ENCODE results near the gene ZNF106.

Gene ZNF106

GRCh38 chr15:42474827-42475226, 16.1 kb downstream of the ZNF106 start:
- DNase-seq (ENCODE audit: low read depth in 2 of 2) = no peak

DNA sequence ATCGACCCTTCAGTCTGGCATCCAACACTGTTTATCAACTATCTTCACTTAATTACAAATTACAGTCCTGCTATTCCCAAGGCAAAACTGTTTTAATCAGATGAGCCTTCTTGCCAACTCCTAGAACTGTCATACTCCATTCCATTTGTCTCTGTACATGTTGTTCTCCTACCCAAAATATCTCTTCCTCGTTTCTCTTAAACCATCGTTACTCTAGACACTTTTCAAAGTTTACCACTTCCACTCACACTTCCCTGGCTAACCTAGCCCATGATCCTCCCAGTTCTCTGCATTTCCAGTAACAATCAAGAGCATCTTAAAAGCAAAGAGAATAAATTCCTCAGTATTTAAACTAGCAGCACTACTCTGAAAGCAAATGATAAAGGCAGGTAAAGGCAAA, 19.9 kb downstream of the ZNF106 start:
- no peak for DNase-seq (ENCODE audit: low read depth in 2 of 2)

- DNase-seq (ENCODE audit: low read depth in 2 of 2) = no peak
Observed at GRCh38 chr15:42465520-42466259, 25.3 kb downstream of the ZNF106 start.

DNA sequence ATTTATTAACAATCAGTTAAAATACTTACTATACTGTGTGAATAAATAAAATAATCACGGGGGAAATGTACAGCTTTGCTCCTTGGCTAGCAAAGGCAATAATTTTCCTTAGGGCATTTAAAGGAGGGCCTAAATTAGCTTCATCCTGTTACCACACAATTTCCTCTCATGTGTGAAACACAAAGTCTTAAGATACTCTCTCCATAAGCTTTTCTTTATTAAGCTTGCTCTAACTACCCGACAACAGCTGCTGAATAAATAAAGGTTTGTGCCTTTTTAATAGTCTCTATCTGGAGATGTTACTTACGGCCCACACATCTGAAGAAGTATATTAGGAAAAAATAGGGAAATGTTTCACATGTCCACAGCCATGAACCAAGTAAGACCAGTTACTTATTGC, 29.7 kb downstream of the ZNF106 start:
- DNase-seq (ENCODE audit: low read depth in 2 of 2) = no peak

- no peak for DNase-seq (ENCODE audit: low read depth in 2 of 2)
Observed at GRCh38 chr15:42457445-42458442, 33.2 kb downstream of the ZNF106 start.

DNA sequence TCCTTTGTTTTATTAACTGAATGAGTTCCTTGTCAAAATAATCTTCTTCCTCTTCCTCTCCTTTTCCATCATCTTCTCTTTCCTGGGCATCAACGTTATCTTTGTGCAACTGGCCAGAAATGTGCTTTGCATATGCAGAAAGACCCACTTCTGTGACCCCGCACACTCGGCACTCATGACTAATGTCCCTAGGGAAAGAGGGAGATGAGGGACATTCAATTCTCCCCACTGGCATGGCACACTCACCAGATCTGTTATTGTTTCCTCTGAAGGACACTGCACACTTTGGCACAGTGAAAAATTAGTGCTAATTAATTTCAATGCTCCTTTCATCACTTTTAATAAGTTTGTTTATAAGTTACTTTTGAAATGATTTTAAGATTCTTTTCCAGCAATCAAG, 34.0 kb downstream of the ZNF106 start:
- DNase-seq (ENCODE audit: low read depth in 2 of 2) = no peak

DNA sequence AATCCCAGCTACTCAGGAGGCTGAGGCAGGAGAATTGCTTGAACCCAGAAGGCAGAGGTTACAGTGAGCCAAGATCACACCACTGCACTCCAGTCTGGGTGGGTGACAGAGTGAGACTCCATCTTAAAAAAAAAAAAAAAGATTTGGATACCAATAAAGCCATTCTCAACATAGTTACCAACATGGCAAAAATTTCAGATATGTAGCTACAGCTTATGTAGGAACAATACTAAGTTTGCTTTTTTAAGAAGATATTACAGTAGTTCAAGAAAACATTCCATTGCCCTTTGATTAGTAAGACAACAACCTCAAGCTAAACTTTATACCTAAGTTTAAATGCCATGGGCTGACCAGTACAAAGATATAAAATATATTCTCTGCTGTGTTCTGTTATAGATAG, 34.4 kb downstream of the ZNF106 start:
- DNase-seq (ENCODE audit: low read depth in 2 of 2) = no peak

DNA sequence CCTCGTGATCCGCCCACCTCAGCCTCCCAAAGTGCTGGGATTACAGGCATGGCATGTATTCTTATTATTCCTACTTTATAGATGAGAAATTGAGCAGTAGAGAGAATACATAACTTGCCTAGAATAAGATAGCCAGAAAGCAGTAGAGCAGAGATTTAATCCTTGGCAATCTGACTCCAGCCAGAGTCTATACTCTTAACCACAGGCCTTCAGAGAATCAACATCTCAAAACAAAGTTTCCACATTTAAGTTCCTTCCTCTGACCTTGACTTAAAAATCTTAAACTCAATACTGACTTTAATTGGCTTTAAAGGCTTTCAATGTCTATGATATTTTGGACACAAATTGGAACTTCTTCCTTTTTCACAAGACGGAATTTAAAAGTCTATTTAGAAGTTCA, 37.1 kb downstream of the ZNF106 start:
- DNase-seq (ENCODE audit: low read depth in 2 of 2) = no peak

DNA sequence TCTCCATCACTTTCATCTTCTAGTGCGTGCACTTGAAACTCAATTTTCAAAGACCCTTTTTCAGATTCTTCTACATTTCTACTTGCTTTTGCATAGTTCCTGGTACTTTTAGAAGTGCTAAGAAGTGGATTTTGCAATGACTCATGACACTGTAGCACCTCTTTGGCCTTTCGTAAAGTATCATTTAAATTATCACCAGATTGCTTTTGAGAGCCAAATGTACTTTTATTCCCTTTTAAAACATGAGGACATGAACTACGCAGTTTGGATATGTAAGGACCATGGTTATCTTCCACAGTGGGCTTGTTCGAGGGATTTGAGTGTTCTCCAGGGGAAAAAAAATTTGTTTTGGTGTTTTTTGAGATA, 40.5 kb downstream of the ZNF106 start:
- no peak for DNase-seq (ENCODE audit: low read depth in 2 of 2)

- no peak for DNase-seq (ENCODE audit: low read depth in 2 of 2)
Observed at GRCh38 chr15:42449770-42450424, 41.0 kb downstream of the ZNF106 start.

DNA sequence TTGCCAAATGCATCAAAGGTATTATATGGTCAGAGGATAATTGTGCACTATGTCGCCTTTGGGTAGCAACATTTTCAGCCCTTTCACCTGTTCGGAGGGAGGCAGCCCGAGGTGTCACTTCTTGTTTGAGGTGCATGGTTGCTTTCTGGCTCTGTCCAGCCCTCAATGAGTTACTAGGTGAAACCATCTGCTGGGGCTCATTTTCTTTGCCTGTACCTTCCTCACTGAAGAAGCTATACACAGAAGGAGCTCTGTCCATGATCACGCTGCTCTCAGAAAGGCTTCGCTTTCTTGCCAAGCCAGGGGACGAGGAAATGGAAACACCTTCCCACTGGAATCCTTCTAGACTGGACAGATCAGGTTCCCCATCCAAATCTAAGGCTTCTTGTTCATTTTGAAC, 42.7 kb downstream of the ZNF106 start:
- no peak for DNase-seq (ENCODE audit: low read depth in 2 of 2)

DNA sequence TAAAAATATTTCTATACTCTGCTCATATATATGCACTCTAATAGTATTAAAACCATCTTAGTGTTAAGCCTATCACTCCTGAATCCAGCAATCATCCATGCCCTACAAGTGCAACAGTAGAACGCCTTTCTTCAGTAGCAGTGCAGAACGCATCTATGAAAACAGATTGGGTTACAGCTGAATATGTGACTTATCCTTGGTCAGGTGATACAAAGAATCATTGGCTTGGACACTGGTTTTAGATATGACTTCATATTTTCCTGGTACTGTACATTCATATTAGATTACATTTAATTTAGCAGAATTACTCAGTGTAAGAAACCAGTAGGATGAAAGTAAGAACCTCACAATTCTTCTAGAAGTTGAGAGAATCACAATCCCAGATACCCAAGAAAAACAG, 43.3 kb downstream of the ZNF106 start:
- DNase-seq (ENCODE audit: low read depth in 2 of 2) = no peak

GRCh38 chr15:42445551-42445950, 45.4 kb downstream of the ZNF106 start:
- DNase-seq (ENCODE audit: low read depth in 2 of 2) = no peak

GRCh38 chr15:42444415-42445063, 46.4 kb downstream of the ZNF106 start:
- no peak for DNase-seq (ENCODE audit: low read depth in 2 of 2)

- no peak for DNase-seq (ENCODE audit: low read depth in 2 of 2)
Observed at GRCh38 chr15:42427429-42428223, 63.3 kb downstream of the ZNF106 start.

DNA sequence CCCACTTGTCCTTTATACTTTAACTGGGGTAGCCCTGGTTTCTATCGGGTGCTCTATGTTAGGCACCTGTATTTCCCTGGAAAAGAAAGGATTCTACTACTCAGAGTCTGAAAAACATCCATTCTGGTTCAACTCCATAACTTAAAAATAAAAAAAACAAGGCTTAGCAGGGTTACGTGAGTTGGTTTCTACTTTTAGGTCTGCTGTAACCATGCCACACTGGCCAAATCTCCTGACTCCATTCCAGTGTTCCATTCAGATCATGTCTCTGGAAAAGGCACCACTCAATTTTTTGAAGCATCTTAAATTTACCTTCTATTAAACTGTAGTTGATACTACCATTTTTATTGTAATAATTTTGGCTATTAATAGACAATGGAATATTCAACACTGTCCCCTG, 69.6 kb downstream of the ZNF106 start:
- no peak for DNase-seq (ENCODE audit: low read depth in 2 of 2)

GRCh38 chr15:42419369-42419768, 71.6 kb downstream of the ZNF106 start:
- DNase-seq (ENCODE audit: low read depth in 2 of 2) = no peak

DNA sequence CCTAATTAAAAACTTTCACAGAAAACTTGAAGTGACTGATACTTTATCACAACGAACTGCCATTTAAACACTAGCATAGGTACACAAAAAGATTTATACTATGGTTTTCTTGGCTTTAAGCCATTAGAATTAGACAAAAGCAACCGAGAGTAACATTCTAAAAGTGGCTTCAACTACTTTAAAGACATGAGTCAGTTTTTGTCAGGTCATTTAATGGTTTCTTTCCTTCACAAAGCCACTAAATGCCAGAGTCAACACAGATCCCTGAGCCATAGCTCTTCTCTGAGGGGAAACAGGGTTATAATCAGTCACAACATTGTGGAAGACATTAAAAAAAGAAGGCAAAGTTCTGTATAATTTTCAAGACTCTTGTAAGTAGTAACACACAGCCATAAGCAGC, 77.0 kb downstream of the ZNF106 start:
- DNase-seq (ENCODE audit: low read depth in 2 of 2) = no peak

DNA sequence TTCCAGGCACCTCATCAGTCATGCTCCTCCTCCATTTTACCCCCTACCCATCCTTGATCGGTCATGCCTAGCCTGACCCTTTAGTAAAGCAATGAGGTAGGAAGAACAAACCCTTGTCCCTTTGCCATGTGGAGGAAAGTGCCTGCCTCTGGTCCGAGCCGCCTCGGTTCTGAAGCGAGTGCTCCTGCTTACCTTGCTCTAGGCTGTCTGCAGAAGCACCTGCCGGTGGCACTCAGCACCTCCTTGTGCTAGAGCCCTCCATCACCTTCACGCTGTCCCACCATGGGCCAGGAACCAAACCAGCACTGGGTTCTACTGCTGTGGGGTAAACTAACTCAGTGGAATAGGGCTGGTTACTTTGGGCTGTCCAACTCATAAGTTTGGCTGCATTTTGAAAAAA, 79.1 kb downstream of the ZNF106 start:
- DNase-seq (ENCODE audit: low read depth in 2 of 2) = no peak

DNA sequence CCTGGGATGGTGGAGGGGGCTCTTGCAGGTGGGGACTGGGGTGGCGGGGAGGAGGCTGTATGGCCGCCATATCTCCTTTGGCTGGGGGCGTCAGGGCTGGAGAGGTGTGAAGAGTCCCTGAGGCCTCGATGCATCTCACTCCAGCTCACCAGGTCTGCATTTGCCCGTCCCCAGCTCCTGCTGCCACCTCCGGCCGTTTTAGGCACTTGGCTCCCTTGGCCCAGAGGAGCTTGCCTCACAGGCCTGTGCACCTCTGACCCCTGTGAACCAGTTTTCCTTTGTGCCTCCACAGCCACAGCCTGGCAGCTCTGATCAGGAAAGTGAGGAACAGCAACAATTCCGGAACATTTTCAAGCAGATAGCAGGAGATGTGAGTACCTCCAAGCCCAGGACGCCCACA, 81.9 kb downstream of the ZNF106 start:
- DNase-seq (ENCODE audit: low read depth in 2 of 2) = no peak

- DNase-seq (ENCODE audit: low read depth in 2 of 2) = no peak
Observed at GRCh38 chr15:42408178-42408577, 82.8 kb downstream of the ZNF106 start.

Measured in stimulated activated CD8-positive, alpha-beta memory T cell treated with anti-CD3 and anti-CD28 coated beads, Interleukin-15, amount 100 ng/mL, for 4 hours (primary cell).